ACHN (cell line): Measurements from ENCODE around the gene KAT7.

Experiments
- DNase-seq: peaks from one replicate; pipeline ENCODE4 v3.0.0-alpha.2; 2015
- in situ Hi-C: cut with HindIII; loops from 2 replicates; pipeline ENCODE4 v1.10.0; 2017; ENCODE audit warnings: low sequenced_read_pairs, low pct_ligation_motif_present, low pct_unique_long_range_greater_than_20kb

KAT7 gene

GRCh38 chr17:49832840-49833599 is 44.5 kb downstream of the KAT7 start:
- DNase-seq = no peak
- in situ Hi-C loops = no loop called here

DNA sequence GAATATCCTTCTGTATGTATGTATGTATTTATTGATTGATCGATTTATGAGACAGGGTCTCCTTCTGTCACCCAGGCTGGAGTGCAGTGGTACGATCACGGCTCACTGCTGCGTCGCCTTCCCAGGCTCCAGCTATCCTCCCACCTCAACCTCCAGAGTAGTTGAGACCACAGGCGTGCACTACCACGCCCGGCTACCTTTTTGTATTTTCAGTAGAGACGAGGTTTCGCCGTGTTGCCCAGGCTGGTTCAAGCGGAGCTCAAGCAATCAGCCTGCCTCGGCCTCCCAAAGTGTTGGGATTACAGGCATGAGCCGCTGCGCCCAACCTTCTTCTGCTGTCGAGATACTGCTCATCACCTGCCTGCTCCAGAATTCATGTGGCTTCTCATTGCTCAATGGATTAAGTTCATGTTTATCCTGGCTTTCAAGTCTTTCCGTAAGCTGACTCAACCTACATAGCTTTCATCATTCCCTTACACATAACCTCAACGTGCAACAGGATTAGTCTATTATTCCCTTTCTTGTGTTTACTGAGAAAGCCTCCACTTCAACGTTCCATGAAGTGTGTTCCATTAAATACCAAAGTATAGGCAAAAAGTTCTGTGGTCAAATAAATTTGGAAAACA is 45.8 kb downstream of the KAT7 start:
- in situ Hi-C loops = no loop called here
- DNase-seq = no peak

- DNase-seq = no peak
- in situ Hi-C loops = no loop called here
These were observed 47.0 kb downstream of the KAT7 start for GRCh38 chr17:49835472-49835871.

DNA sequence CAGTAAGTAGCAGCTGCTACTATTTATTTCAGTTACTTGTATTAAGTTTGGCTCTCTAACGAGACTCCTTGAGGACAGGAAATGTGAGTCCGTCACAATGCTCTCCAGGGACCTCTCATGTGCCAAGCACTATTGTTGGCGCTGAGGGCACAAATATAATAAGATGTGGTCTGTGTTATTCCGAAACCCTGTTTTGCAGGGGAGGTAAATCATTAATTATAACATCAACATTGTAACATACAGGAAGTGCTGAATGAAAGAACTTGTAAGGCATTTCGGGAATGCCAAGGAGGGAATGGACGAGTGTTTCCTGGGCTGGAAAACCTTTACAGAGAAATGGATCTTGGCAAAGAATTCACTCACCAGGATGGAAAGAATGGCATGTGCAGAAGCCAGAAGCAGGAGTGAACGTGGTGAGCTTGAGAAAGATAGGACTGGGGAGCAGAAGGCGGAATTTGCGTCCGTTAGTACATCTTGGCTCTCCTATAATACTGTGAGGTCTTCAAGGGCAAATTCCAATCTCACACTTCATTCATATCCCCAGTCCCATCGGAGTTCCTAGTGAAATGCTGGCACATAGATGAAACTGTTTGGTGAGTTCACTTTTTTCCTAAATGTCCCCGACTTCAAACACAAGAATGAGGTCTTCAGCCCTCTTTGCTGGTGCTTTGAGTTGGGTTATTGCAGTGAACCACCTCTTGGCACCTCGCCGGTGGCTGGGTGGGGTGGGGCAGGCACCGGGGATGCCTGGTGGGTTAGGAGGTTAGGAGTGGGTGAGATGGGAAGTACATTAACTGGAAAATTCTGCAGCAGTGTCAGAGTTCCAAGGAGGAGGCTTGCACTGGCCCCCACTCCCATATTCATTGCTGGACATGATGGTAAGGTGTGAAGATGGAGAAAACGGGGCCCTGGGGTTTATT is 47.9 kb downstream of the KAT7 start:
- DNase-seq = peak; percentile 93
- in situ Hi-C loops = no loop called here

DNA sequence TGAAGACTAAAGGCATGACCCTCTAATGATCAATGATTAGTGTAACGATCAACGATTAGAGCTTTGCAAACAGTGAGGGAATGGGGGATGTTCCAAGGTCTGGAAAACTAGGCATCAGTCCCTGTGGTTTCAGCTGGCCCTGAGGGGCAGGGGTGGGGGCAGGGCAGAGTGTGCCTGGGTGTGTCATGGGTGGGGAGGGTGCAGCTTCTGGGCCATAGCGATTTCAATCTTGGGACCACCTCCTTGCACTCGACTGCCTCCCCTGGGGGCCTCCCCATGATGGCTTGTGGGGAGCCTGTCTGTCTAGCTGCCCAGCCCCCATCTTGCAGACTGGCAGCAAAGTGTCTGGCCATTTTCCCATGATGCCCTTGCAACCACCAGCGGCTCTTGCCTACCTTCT is 51.0 kb downstream of the KAT7 start:
- no peak for DNase-seq

DNA sequence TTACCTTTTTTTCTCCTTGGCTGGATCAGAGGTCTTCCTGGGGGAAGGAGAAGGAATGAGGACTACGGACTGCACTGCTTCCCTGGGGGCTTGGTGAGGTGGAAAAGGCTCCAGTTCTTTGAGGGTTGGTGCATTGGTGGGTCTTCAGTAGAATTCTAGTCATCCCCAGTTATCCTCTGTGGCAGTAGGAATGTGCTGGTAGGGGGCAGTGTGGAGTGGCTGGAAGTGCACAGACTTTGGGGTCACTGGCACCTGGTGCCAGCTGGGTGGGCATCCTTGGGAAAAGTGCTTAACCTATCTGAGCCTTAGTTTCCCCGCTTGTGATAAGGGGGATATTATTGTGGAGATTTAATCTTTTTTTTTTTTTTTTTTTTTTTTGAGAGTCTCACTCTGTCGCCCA is 53.1 kb downstream of the KAT7 start:
- in situ Hi-C loops = no loop called here
- no peak for DNase-seq

More for the DNA sequence above, 51.0 kb downstream of the KAT7 start:
- in situ Hi-C loops = no loop called here

- in situ Hi-C loops = no loop called here
- DNase-seq = no peak
These were observed 53.9 kb downstream of the KAT7 start for GRCh38 chr17:49842371-49842770.

- DNase-seq = no peak
- in situ Hi-C loops = no loop called here
These were observed 54.4 kb downstream of the KAT7 start for GRCh38 chr17:49842846-49843245.

DNA sequence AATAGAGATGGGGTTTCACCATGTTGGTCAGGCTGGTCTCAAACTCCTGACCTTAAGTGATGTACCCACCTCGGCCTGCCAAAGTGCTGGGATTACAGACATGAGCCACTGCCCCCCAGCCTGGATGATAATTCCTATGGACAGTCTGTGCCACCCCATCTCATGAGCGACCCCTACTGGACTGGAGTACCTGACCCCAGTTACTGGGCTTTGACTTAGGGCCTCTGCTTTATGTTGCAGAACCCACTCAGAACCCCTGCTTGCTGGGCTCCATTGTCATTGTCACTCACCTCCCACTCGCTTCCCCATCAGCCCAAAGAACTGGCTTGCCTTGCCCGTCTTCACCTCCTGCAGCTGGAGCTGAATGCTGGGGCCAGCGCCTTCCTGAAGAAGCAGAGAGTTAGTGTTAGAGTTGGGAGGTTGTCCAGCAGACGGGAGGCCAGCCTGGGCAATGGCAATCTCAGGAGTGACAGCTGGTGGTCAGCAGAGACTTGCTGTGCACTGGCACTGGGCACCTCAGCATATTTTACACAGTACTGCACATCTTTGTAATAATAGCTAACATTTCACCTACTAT is 55.4 kb downstream of the KAT7 start:
- in situ Hi-C loops = no loop called here
- peak; percentile 42 for DNase-seq

GRCh38 chr17:49845321-49845720 is 56.8 kb downstream of the KAT7 start:
- in situ Hi-C loops = no loop called here
- DNase-seq = no peak

- in situ Hi-C loops = no loop called here
- DNase-seq = no peak
These were observed 58.6 kb downstream of the KAT7 start for GRCh38 chr17:49846938-49847712.

GRCh38 chr17:49848019-49848473 is 59.6 kb downstream of the KAT7 start, which contains the start of gene TAC4:
Gene TAC4, minus strand, starts transcription at chr17:49848069. Its CDS starts 52 bp downstream, at chr17:49848017.
- no peak for DNase-seq
- in situ Hi-C loops = no loop called here

- no peak for DNase-seq
- in situ Hi-C loops = no loop called here
These were observed 60.3 kb downstream of the KAT7 start for GRCh38 chr17:49848739-49849138.

- in situ Hi-C loops = no loop called here
These were observed 61.7 kb downstream of the KAT7 start for GRCh38 chr17:49850218-49850610.

GRCh38 chr17:49850772-49851386 is 62.4 kb downstream of the KAT7 start:
- DNase-seq = no peak
- in situ Hi-C loops = no loop called here

More at GRCh38 chr17:49850218-49850610, 61.7 kb downstream of the KAT7 start:
- no peak for DNase-seq

DNA sequence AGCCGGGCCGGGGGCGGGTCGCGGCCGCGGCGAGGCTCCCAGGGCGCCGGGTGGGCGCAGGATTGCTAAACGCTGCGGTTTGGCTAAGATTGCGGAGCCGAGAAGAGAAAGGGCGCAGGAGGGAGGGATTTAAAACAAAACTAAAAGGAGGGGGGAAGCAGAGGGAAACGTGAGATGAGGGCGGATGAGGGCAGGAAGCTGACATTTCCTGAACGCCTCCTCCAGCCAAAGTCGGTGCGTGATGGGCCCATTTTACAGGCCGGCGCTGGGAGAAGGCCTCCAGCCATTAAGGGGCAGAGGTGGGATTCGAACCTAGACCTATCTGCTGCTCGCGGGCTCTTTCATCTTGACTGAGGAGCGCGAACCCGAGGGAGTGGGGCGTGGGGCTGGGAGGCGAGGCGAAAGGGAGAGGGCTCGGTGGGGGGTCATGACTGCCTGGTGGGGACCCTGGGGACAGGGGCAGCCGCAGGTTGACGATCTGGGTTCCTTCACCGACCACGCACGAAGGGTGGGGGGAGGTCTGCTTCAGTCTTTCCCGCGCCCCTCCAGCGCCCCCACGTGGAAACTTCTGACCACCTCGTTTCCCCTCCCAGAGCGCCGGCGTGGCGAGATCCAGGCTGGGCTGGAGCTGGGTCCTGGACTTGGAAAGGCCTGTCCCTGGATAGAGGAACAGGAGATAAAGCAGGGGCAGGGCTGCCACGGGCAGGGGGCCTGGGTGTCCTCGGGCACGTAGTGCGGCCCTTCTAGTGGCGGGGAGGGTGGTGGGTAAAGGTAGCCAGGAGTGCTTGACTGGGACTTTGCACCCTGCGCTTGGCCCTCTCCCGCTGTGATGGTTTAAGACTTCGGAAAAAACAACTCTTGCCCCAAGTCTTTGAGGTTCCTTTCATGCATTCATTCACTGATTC is 63.2 kb downstream of the KAT7 start:
- in situ Hi-C loops = no loop called here
- DNase-seq = peak; percentile 79
